Smooth muscle cell of the coronary artery (primary cell): ENCODE measurements around the gene ZNF543. TPM values are rescaled to one million over a fixed set of nuclear protein-coding genes. Genes with fewer than 3 reads are reported as not detected.

Experiments used
- total RNA-seq: library from RNA; depleted of rRNA; stranded (reverse); fragments of >200 nt; gene quantifications from 2 replicates; pipeline ENCODE4 v1.2.3, GENCODE V29; 2014; ENCODE audit warnings: low replicate concordance

Gene ZNF543
- total RNA-seq = 6.7 and 9.3 TPM in 2 replicates

DNA sequence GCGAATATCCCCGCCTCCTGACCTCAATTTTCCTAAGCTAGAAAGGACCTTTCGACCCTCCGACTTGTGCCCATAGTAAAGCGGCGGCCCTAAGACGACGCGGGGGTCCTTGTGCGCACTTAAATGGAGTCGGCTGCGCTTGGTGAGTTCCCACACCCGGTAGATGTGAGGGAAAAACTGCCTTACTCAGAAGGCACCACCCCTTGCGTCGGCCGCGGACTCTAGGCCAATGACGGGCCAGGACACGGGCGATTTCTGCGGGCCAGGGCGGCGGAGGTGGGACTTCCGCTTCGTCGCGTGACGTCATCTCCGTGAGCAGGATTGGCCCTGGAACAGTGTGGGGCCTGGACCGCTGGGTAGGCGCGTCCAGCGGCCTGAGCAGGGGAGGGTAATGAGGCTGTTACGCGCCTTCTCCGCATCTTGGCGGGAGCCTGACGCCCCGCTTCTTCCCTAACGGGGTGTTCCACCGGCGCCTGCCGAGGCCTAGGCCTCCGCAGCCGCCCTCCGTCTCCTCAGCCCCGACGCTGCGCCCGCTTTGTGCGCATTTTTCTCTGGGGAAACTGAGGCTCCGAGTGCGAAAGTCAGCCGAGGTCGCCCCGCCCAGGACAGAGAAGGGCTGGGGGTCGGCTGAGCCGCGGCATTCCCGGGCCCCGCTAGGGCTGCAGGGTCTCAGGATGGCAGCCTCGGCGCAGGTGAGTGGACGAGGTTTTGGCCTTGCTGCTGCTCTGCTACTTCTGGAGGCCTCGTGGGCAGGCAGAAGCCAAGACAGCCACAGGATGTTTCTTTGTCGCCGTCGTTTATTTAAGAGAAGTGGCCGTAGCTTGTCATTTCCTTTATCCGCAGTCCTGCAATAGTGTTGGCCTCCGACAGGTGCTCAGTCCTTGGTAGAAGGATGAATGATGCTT, at the start of gene ZNF543:
ZNF543 (plus strand) TSS at position 293 of the 905 bp plus-strand sequence; CDS start at position 675, 382 bp downstream.

GRCh38 chr19:57280165-57280961, 39.9 kb upstream of the ZNF543 start, which contains the start of gene ZNF460:
TSS of gene ZNF460 (plus strand) at chr19:57280485. CDS start at chr19:57280807, 322 bp downstream.

GRCh38 chr19:57350877-57351805, 30.9 kb downstream of the ZNF543 start, which contains the start of gene ZNF304:
TSS of gene ZNF304 (plus strand) at chr19:57351271. CDS start at chr19:57351665, 394 bp downstream.

DNA sequence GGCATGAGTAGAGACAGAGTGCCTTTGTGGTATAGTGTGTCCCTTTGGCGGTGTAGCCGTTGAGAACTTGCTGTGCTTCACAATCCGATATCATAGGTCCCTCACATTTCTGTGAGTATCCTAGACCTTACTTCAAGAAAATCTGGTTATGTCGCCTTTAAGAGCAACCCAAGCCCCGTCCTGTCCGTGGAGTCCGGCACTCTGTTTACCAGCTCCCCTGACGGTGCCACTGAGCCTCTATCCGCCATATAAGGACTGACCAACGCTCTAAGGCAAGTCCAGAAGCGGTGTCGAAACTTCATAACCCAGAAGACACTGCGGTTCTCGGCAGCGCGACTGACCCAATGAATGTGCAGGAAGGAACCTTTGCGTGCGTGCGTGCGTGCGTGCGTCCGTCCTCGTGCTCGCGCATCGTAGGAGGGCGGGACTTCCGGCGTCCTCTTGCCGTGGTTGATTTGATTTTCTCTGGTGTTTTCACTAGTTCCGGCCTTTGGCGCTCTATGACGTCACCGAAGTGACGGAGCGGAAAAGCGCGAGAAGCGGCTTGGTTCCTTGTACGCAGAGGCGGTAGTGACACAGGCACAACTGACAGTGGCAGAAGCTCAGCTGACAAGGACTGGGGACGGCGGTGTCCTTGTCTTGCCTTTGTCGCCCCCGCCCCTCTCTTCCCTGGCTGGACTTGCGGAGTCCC, 42.9 kb downstream of the ZNF543 start, which contains the start of the genes TRAPPC2B and ZNF547:
TRAPPC2B (plus strand) TSS at position 555 of the 691 bp plus-strand sequence. CDS start 1,283 bp downstream, outside the sequence.
ZNF547 (plus strand) TSS at position 555 of the 691 bp plus-strand sequence. CDS start 5,005 bp downstream, outside the sequence.

Other genes with a start within 250 kb of the ZNF543 start
- gene USP29, start 200.5 kb upstream of the ZNF543 start, total RNA-seq = not detected in 2 replicates
- not detected in 2 replicates for gene ZIM3, start 175.3 kb upstream of the ZNF543 start, total RNA-seq
- gene DUXA, start 153.0 kb upstream of the ZNF543 start, total RNA-seq = not detected in 2 replicates
- 26.3 and 32.6 TPM in 2 replicates for gene ZNF264, start 129.0 kb upstream of the ZNF543 start, total RNA-seq
- 0.35 and 0.98 TPM in 2 replicates for gene AURKC, start 89.4 kb upstream of the ZNF543 start, total RNA-seq
- gene ZNF805, start 79.8 kb upstream of the ZNF543 start, total RNA-seq = 22.8 and 38.7 TPM in 2 replicates
- gene ZNF460, start 40.0 kb upstream of the ZNF543 start, total RNA-seq = 68.6 and 96.9 TPM in 2 replicates
- gene ZNF304, start 30.8 kb downstream of the ZNF543 start, total RNA-seq = 9.2 and 10.5 TPM in 2 replicates
- 10.7 and 16.0 TPM in 2 replicates for gene TRAPPC2B, start 43.1 kb downstream of the ZNF543 start, total RNA-seq
- 4.3 and 10.6 TPM in 2 replicates for gene ZNF547, start 43.1 kb downstream of the ZNF543 start, total RNA-seq
- gene ZNF548, start 69.4 kb downstream of the ZNF543 start, total RNA-seq = 19.0 and 23.7 TPM in 2 replicates
- 9.1 and 18.1 TPM in 2 replicates for gene ZNF17, start 90.7 kb downstream of the ZNF543 start, total RNA-seq
- gene ZNF749, start 114.9 kb downstream of the ZNF543 start, total RNA-seq = 8.2 and 17.4 TPM in 2 replicates
- gene VN1R1, start 136.7 kb downstream of the ZNF543 start, total RNA-seq = 0.23 and 0.30 TPM in 2 replicates
- 13.1 and 25.6 TPM in 2 replicates for gene ZNF772, start 157.1 kb downstream of the ZNF543 start, total RNA-seq
- gene ZNF419, start 167.3 kb downstream of the ZNF543 start, total RNA-seq = 8.2 and 23.2 TPM in 2 replicates
- 9.1 and 27.1 TPM in 2 replicates for gene ZNF773, start 179.5 kb downstream of the ZNF543 start, total RNA-seq
- gene ZNF549, start 206.9 kb downstream of the ZNF543 start, total RNA-seq = 4.1 and 9.5 TPM in 2 replicates
- 5.0 and 10.6 TPM in 2 replicates for gene ZNF550, start 239.4 kb downstream of the ZNF543 start, total RNA-seq